ES-I3 (cell line): ENCODE results near the gene TMEM201.

ENCODE experiments used
- H3K36me3 ChIP-seq: 2 replicates; pipeline ENCODE4 v1.6.1; 2013; ENCODE audit warnings: mild to moderate bottlenecking, low read length, control low read depth, moderate library complexity; ENCODE audit not compliant: insufficient read depth
- H3K4me1 ChIP-seq: 2 replicates; pipeline ENCODE4 v1.6.1; 2013; ENCODE audit warnings: mild to moderate bottlenecking, control low read depth, low read length; ENCODE audit not compliant: insufficient read depth
- H3K9ac ChIP-seq: 2 replicates; pipeline ENCODE4 v1.6.1; 2013; ENCODE audit warnings: low read depth, mild to moderate bottlenecking, low read length, moderate library complexity
- H3K9me3 ChIP-seq: 2 replicates; pipeline ENCODE4 v1.6.1; 2013; ENCODE audit warnings: mild to moderate bottlenecking, low read length, moderate library complexity; ENCODE audit not compliant: control insufficient read depth, insufficient read depth

Gene TMEM201

DNA sequence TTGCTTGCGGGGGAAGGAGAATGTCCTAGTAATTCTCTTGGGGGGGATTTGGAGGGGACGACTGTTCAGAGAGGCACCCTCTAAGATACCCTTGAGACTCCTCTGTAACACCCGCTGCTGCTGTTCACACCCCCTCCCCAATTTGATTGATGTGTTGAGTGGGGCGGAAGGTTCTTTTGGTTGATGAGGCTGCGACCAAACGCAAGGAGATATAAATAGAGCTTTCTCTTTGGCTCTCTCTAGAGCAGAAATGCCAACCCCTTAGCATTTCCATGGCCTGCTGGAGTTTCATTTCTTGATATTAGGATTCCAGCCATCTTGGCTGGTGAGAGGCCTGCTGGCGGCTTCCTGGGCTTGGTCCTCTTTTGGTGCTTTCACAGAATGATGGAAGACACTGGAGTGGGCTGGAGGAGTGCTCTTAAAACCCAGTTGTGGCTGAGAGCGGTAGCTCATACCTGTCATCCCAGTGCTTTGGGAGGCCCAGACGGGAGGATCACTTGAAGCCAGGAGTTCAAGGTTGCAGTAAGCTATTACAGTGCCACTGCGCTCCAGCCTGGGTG is 64.9 kb downstream of the TMEM201 start:
- peaks cover 4% of the 10 kb centered on the region; the same call in 1 of the 2 replicates for H3K4me1 ChIP-seq
- H3K36me3 ChIP-seq: no peaks in the 10 kb centered on the region
- H3K9ac ChIP-seq: no peak overlapping the region; the same call in 1 of the 2 replicates
- H3K9me3 ChIP-seq: no peaks in the 10 kb centered on the region

DNA sequence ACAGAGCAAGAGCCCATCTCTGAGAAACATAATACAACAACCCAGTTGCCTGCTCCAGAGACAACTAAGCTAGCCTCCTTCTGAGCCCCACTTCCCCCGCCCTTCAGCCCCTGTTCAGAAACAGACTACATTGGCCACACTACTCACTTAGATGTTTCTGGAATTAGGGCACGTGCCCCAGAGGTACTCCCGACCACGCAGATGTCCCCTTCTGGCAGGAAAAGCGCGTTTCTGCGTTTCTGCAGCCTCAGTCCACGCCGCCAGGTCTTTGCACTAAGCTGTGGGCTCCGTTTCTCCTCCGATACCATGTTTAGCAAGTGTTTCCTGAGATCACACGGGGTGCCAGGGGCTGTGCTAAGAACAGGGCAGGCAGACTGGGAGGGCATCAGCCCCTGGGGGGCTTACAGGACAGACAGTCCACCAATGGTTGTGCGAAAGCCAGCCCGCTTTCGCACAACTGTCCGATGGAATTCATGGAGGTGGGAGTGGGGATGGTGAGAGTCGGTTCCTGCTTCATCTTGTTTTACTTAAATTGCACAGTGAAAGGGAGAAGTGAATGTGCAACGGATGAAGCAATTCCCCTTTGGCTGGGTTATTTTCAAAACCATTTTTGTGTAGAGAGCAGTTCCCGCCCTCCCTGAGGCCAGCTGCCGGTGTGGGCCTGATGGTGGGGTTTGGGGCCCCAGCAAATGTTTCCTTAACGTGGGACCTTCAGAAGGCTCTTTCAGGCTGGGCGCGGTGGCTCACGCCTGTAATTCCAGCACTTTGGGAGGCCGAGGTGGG is 65.5 kb downstream of the TMEM201 start:
- no peaks in the 10 kb centered on the region for H3K9me3 ChIP-seq
- H3K4me1 ChIP-seq: peaks cover 4% of the 10 kb centered on the region; the same call in 1 of the 2 replicates
- no peak overlapping the region for H3K9ac ChIP-seq
- no peaks in the 10 kb centered on the region for H3K36me3 ChIP-seq

DNA sequence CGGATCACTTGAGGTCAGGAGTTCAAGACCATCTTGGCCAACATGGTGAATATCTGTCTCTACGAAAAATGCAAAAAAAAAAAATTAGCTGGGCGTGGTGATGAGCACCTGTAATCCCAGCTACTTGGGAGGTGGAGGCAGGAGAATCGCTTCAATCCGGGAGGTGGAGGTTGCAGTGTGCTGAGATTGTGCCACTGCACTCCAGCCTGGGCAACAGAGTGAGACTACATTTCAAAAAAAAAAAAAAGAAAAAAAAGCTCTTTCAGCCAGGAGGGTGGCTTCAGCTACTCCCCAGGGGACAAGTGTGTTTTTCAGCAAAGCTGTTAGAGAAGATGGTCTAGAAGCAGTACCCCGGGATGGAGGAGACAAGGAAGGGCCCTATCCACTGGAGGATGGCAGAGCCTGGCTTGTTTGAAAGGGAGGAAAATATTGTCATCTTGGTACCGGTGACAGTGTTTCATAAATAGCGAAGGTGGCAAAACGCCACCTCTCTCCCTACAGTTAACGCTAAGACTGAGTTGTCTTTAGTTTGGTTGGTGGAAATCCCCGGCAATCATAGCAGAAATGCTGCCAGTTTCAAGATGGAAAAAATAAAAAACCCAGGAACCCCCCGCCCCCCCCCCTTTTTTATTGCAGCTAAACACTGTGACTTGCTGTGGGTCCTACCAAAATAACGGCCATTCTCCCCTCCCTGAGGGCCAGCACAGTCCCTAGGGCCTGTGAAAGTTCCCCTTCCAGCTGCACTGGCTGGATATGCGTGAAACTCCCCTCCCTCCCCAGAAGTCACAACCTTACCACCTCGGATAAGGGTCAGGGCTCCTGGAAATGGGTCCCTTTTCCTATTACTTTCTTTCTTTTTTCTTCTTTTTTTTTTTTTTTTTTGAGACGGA is 66.4 kb downstream of the TMEM201 start:
- Histone ChIP-seq H3K9me3 (no peaks in the 10 kb centered on the region), H3K9ac (no peak overlapping the region), H3K36me3 (no peaks in the 10 kb centered on the region), H3K4me1 (peaks cover 4% of the 10 kb centered on the region; the same call in 1 of the 2 replicates)

DNA sequence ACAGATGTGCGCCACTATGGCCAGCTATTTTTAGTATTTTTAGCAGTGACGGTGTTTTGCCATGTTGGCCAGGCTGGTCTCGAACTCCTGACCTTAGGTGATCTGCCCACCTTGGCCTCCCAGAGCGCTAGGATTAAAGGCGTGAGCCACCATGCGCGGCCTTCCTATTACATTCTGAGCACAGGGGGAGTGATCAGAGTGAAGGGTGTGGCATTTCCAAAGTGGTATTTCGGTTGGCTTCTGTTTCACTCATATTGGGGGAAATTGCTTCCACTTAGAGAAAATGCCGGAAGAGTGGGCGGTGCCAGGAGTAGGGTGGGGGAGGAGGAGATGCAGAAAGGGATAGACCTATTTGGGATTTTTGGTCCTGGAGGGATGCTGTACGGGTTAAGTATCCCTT is 67.1 kb downstream of the TMEM201 start:
- Histone ChIP-seq H3K9ac (no peak overlapping the region), H3K4me1 (peaks cover 4% of the 10 kb centered on the region; the same call in 1 of the 2 replicates), H3K36me3 (no peaks in the 10 kb centered on the region), H3K9me3 (no peaks in the 10 kb centered on the region)

DNA sequence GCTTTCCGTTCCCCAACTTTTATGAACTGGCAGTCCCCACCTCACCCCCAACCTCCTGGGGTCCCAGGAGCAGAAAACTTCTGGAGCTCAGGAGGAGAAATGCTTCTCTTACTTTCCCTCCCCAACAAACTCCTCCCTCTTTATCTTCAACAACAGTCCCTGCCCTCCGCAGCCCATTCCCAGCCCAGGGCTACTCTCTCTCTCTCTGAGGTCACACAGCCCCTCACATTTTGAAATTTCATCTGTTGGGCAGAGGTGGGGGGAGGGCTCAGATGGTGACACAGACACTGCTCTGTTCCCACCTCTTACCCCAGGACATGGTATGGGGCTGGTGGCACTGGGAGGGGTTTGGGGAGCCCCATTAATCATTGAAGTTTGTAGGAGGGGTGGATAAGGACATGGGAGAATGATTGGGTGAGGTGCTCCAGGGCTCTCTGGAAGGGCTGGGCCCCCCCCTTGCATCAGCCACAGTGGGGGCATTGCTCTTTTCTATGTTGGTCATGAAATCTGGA is 68.9 kb downstream of the TMEM201 start:
- Histone ChIP-seq H3K36me3 (no peaks in the 10 kb centered on the region), H3K9ac (no peak overlapping the region), H3K4me1 (peaks cover 4% of the 10 kb centered on the region; the same call in 1 of the 2 replicates), H3K9me3 (no peaks in the 10 kb centered on the region)

DNA sequence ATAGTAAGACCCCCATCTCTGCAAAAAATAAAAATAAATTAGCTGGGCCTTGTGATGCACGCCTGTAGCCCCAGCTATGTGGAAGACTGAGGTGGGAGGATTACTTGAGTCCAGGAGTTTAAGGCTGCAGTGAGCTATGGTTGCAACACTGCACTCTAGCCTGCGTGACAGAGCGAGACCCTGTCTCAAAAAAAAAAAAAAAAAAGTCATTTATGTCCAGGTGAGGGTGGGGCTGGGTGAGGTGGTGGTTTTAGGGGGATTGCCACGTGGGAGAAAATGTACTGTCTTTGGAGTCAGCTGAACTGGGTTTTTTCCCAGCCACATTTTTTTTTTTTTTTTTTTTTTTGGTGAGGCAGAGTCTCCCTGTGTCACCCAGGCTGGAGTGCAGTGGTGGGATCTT is 69.5 kb downstream of the TMEM201 start:
- H3K36me3 ChIP-seq: no peaks in the 10 kb centered on the region
- peaks cover 4% of the 10 kb centered on the region; the same call in 1 of the 2 replicates for H3K4me1 ChIP-seq
- no peaks in the 10 kb centered on the region for H3K9me3 ChIP-seq
- H3K9ac ChIP-seq: no peak overlapping the region

DNA sequence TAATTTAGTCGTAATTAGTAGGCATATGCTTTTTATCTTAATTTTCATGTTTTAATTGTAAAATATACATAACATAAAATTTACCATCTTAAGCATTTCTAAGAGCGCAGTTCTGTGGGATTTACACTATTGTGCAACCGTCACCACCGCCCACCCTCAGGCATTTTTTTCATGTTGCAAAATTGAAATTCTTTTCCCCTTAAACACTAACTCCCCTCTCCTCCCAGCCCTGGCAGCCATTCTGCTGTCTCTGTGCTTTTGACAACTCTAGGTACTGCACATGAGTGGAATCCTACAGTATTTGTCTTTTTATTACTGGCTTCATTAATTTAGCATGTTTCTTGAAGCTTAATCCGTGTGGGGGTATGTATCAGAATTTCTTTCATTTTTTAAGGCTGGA is 70.6 kb downstream of the TMEM201 start:
- H3K9me3 ChIP-seq: no peaks in the 10 kb centered on the region
- H3K4me1 ChIP-seq: peaks cover 4% of the 10 kb centered on the region; the same call in 1 of the 2 replicates
- no peaks in the 10 kb centered on the region for H3K36me3 ChIP-seq
- no peak overlapping the region for H3K9ac ChIP-seq

DNA sequence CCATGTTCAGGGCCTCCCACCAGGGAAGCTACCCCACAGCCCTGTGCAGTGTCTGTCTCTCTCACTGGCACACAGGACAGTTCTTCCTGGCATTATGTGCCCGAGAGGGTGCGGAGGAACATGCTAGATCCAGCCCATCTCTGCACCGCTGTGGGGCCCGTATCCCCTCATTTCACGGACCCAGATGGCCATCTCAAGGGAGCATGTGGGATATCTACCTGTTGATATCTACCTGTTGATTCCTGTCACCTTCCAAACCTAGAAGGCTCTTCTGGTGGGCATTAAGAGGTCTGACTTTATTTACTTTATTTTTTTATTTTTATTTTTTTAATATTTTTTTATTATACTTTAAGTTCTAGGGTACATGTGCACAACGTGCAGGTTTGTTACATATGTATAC is 74.5 kb downstream of the TMEM201 start:
- Histone ChIP-seq H3K9me3 (no peaks in the 10 kb centered on the region), H3K9ac (no peak overlapping the region), H3K4me1 (no peaks in the 10 kb centered on the region), H3K36me3 (no peaks in the 10 kb centered on the region)
